GM12874 (cell line): ENCODE measurements around the gene ZNF503.

Experiments used
- TF ChIP-seq, protein P1 (sequence below): IDR thresholded peaks from 2 replicates; pipeline ENCODE4 v1.5.1; 2011; ENCODE audit warnings: low read depth, mild to moderate bottlenecking, control low read depth, low read length, moderate library complexity; ENCODE audit not compliant: insufficient read depth

ZNF503 gene, protein sequence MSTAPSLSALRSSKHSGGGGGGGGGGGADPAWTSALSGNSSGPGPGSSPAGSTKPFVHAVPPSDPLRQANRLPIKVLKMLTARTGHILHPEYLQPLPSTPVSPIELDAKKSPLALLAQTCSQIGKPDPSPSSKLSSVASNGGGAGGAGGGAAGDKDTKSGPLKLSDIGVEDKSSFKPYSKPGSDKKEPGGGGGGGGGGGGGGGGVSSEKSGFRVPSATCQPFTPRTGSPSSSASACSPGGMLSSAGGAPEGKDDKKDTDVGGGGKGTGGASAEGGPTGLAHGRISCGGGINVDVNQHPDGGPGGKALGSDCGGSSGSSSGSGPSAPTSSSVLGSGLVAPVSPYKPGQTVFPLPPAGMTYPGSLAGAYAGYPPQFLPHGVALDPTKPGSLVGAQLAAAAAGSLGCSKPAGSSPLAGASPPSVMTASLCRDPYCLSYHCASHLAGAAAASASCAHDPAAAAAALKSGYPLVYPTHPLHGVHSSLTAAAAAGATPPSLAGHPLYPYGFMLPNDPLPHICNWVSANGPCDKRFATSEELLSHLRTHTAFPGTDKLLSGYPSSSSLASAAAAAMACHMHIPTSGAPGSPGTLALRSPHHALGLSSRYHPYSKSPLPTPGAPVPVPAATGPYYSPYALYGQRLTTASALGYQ

GRCh38 chr10:75401569-75402485 is at the start of gene ZNF503:
ZNF503 (minus strand) TSS chr10:75401764; CDS start chr10:75401419, 345 bp downstream.
- TF ChIP-seq, protein P1, sequence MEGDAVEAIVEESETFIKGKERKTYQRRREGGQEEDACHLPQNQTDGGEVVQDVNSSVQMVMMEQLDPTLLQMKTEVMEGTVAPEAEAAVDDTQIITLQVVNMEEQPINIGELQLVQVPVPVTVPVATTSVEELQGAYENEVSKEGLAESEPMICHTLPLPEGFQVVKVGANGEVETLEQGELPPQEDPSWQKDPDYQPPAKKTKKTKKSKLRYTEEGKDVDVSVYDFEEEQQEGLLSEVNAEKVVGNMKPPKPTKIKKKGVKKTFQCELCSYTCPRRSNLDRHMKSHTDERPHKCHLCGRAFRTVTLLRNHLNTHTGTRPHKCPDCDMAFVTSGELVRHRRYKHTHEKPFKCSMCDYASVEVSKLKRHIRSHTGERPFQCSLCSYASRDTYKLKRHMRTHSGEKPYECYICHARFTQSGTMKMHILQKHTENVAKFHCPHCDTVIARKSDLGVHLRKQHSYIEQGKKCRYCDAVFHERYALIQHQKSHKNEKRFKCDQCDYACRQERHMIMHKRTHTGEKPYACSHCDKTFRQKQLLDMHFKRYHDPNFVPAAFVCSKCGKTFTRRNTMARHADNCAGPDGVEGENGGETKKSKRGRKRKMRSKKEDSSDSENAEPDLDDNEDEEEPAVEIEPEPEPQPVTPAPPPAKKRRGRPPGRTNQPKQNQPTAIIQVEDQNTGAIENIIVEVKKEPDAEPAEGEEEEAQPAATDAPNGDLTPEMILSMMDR: no peak

- TF ChIP-seq, protein P1: no peak
Observed at GRCh38 chr10:75450644-75451640, 49.4 kb upstream of the ZNF503 start.

DNA sequence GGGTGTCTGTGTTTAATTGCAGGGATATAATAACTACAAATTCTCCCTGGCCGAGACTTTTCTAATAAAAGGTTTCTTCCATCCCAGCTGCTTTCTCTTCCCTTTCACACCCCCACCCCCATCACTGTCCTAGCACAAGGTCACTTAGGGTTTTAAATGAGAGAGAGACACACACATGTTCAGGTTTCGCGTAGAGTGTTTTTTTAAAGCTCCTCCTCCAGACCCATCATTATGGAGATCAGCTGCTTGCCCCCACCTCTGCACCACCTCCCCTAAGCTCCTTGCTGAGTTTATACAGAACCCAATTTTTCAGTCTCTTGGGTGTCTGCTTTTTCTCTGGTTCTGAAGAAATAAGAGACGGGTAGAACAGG is 48.5 kb upstream of the ZNF503 start:
- TF ChIP-seq, protein P1: no peak

- TF ChIP-seq, protein P1: no peak
Observed at GRCh38 chr10:75449382-75450074, 48.0 kb upstream of the ZNF503 start.

DNA sequence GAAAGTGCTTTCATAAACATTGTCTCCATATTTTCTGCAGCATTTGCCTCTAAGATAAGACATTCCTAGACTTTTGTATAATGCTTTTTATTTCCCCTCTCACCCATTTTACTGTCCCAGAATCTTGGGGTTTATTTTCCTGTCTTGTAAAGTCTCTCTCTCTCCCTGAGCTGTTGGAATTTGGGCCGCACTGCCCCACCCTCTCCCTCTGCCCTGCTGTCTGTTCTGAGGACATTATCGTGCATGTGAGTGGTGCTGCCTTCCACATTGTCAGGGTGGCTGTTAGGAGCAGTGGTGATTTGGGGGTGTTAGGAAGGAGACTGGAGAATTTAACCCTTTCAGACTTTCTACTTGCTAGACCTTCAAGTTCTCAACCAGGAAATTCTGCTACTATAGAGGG is 46.6 kb upstream of the ZNF503 start:
- TF ChIP-seq, protein P1: no peak

DNA sequence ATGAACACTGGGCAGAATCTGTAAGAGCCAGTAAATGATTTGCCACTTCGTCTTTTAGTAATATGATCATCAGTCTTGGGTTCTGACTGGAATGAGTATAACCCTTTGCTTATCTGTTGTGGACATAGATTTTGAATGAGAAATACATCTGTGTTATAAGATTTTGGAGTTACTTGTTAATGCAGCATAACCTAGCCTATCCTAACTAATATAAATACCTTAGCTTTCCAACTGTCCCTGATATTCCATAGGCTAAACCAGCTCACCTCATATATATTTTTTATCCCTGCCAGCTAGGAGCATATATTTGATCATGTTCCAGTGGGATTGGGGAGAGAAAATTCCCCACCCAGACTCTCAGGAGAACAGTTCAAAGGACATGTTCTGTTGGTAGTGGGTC is 44.9 kb upstream of the ZNF503 start:
- TF ChIP-seq, protein P1: no peak
